GM12878 (cell line): Measurements from ENCODE around the gene PSMD14. TPM values are rescaled to one million over a fixed set of nuclear protein-coding genes. Genes with fewer than 3 reads are reported as not detected.

Source experiments
- ATAC-seq: fragments of 200-7000 bp; cut with Tn5 transposase; 3 replicates; pipeline ENCODE4 v1.9.1; 2020; ENCODE audit warnings: mild to moderate bottlenecking, moderate library complexity
- BruUV-seq: library from RNA; stranded (reverse); fragments of 400-500 nt; replicated peaks from 2 replicates; lab custom pipeline; 2021; lab: Mats Ljungman, UMichigan
- CTCF ChIA-PET: fragments of 300-600 bp; sonication (Branson Sonifier 250); formaldehyde crosslinking; extraction: SDS; loops from one replicate; lab custom pipeline; 2021; ENCODE audit warnings: inconsistent platforms; lab: Yijun Ruan, JAX
- POLR2A ChIA-PET: fragments of 350-600 bp; formaldehyde crosslinking; extraction: SDS; loops from one replicate; lab custom pipeline; 2021; ENCODE audit warnings: inconsistent platforms; lab: Charles Lee
- RAD21 ChIA-PET: fragments of 300-600 bp; sonication (Branson Sonifier 250); formaldehyde crosslinking; loops from one replicate; lab custom pipeline; 2023; ENCODE audit warnings: antibody characterized with exemption; ENCODE audit not compliant: unreplicated experiment; lab: Charles Lee
- SMC1A ChIA-PET: fragments of 300-600 bp; sonication (Branson Sonifier 250); formaldehyde crosslinking; loops from one replicate; lab custom pipeline; 2023; ENCODE audit not compliant: unreplicated experiment, uncharacterized antibody; lab: Charles Lee
- DNase-seq: peaks from one replicate; pipeline ENCODE4 v3.0.0-alpha.2; 2011; ENCODE audit warnings: low read depth, low spot score
- FAIRE-seq: peaks from 3 replicates; lab custom pipeline; 2011; peaks lifted over from hg19 to GRCh38; lab: Jason Lieb, UNC
- H2AFZ ChIP-seq: 2 replicates; pipeline ENCODE4 v1.6.0; 2011; ENCODE audit warnings: low read depth, low read length, control low read depth; ENCODE audit not compliant: control insufficient read depth
- H3K27ac ChIP-seq: 2 replicates; pipeline ENCODE4 v1.5.1; 2011; ENCODE audit warnings: control low read depth; ENCODE audit not compliant: control insufficient read depth, insufficient read depth
- H3K27me3 ChIP-seq, 2 experiments: replicated peaks in 1 of 2; 2 replicates each; pipeline versions ENCODE4 v1.6.0 to v1.6.1; 2011; ENCODE audit warnings: low read length in 1 of 2; ENCODE audit not compliant: control insufficient read depth in 2 of 2, insufficient read depth in 2 of 2
- H3K36me3 ChIP-seq, 2 experiments: 2 replicates each; pipeline ENCODE4 v1.5.1; 2011; ENCODE audit warnings: low read length in 1 of 2; ENCODE audit not compliant: control insufficient read depth in 2 of 2, insufficient read depth in 2 of 2
- H3K4me1 ChIP-seq: 2 replicates; pipeline ENCODE4 v1.6.1; 2011; ENCODE audit warnings: mild to moderate bottlenecking, low read length, moderate library complexity, mixed read lengths; ENCODE audit not compliant: control insufficient read depth, insufficient read depth
- H3K4me2 ChIP-seq: 2 replicates; pipeline ENCODE4 v1.6.0; 2011; ENCODE audit warnings: control low read depth; ENCODE audit not compliant: control insufficient read depth, insufficient read depth
- H3K4me3 ChIP-seq: fragments of 200-600 bp; sonication (generic); 2 replicates; pipeline ENCODE4 v1.5.1; 2016
- H3K79me2 ChIP-seq: 2 replicates; pipeline ENCODE4 v1.6.0; 2011; ENCODE audit warnings: low read length; ENCODE audit not compliant: control insufficient read depth, insufficient read depth
- H3K9ac ChIP-seq: 2 replicates; pipeline ENCODE4 v1.8.0; 2011; ENCODE audit warnings: low read length, control low read depth, mixed read lengths; ENCODE audit not compliant: control insufficient read depth, insufficient read depth
- H3K9me3 ChIP-seq: replicated peaks from 3 replicates; pipeline ENCODE4 v1.5.1; 2011; ENCODE audit warnings: mild to moderate bottlenecking, low read length; ENCODE audit not compliant: control insufficient read depth, insufficient read depth
- H4K20me1 ChIP-seq: 2 replicates; pipeline ENCODE4 v1.6.0; 2011; ENCODE audit not compliant: control insufficient read depth, insufficient read depth
- CHD4 ChIP-seq: fragments of 200-600 bp; sonication (generic); IDR thresholded peaks from 2 replicates; pipeline ENCODE4 v1.6.1; 2016; ENCODE audit warnings: mild to moderate bottlenecking
- CREM ChIP-seq: IDR thresholded peaks from 2 replicates; pipeline ENCODE4 v1.6.1; 2014; ENCODE audit warnings: antibody characterized with exemption, low read depth
- ESRRA ChIP-seq: IDR thresholded peaks from 2 replicates; pipeline ENCODE4 v1.6.1; 2012; ENCODE audit warnings: mild to moderate bottlenecking, low read length, improper control_type of control experiment
- KAT2A ChIP-seq: conservative IDR thresholded peaks from 2 replicates; pipeline ENCODE4 v1.6.1; 2011; ENCODE audit warnings: low read depth, low read length; ENCODE audit not compliant: control insufficient read depth
- MYC ChIP-seq: IDR thresholded peaks from 2 replicates; pipeline ENCODE4 v1.6.1; 2011; ENCODE audit warnings: mild to moderate bottlenecking, low read length, moderate library complexity, inconsistent platforms; ENCODE audit not compliant: insufficient read depth, insufficient replicate concordance, insufficient read length, severe bottlenecking
- NFYB ChIP-seq: IDR thresholded peaks from 2 replicates; pipeline ENCODE4 v1.6.1; 2011; ENCODE audit warnings: low read depth, mild to moderate bottlenecking, low read length, improper control_type of control experiment, moderate library complexity; ENCODE audit not compliant: insufficient read depth
- NR2C2 ChIP-seq: IDR thresholded peaks from 2 replicates; pipeline ENCODE4 v1.6.1; 2011; ENCODE audit warnings: borderline replicate concordance, low read depth; ENCODE audit not compliant: control insufficient read depth, insufficient read length
- NR2F1 ChIP-seq: fragments of 450-650 bp; conservative IDR thresholded peaks from 2 replicates; pipeline ENCODE4 v1.6.1; 2017; ENCODE audit warnings: mild to moderate bottlenecking
- PKNOX1 ChIP-seq: fragments of 450-650 bp; IDR thresholded peaks from 2 replicates; pipeline ENCODE4 v1.6.1; 2016; ENCODE audit warnings: mild to moderate bottlenecking
- POLR2A ChIP-seq: IDR thresholded peaks from 2 replicates; pipeline ENCODE4 v1.6.1; 2011; ENCODE audit warnings: low read depth, mild to moderate bottlenecking, low read length
- POLR2AphosphoS2 ChIP-seq: IDR thresholded peaks from 2 replicates; pipeline ENCODE4 v1.6.1; 2011; ENCODE audit warnings: low read depth, mild to moderate bottlenecking, low read length, improper control_type of control experiment, moderate library complexity
- SIN3A ChIP-seq: IDR thresholded peaks from 2 replicates; pipeline ENCODE4 v1.6.1; 2012; ENCODE audit warnings: low read depth, low read length, improper control_type of control experiment
- ZBTB11 ChIP-seq: fragments of 450-650 bp; formaldehyde crosslinking; IDR thresholded peaks from 2 replicates; pipeline ENCODE4 v1.5.0; 2022; ENCODE audit warnings: mild to moderate bottlenecking, missing genetic modification characterization
- ZNF207 ChIP-seq: fragments of 450-650 bp; IDR thresholded peaks from 2 replicates; pipeline ENCODE4 v1.6.1; 2014; ENCODE audit warnings: antibody characterized with exemption, mild to moderate bottlenecking, borderline replicate concordance
- WGBS: methylation state at CpG from one replicate; pipeline ENCODE4 v1.1.6; 2016; ENCODE audit warnings: low lambda C conversion rate; ENCODE audit not compliant: insufficient replicate concordance, insufficient coverage; ENCODE audit errors: missing lambda C conversion rate; 5-methylcytosine and 5-hydroxymethylcytosine counted together
- in situ Hi-C: fragments of 300-500 bp; cut with MboI; formaldehyde crosslinking; loops from 9 replicates; pipeline ENCODE4 v1.14.3; 2018; ENCODE audit warnings: mixed read lengths
- intact Hi-C: fragments of 100-400 bp; cut with micrococcal nuclease; formaldehyde crosslinking; loops from one replicate; pipeline ENCODE4 v1.14.2; 2022; ENCODE audit not compliant: unreplicated experiment
- polyA plus RNA-seq, 11 experiments: library from polyadenylated mRNA; depleted of rRNA in 4 of 11; unstranded in 6 of 11; stranded (reverse) in 5 of 11; fragments of >200 nt; fragmentation: Nextera tagmentation in 4 of 11; fragmentation: Illumina TruSeq in 1 of 11; extraction: Ambion mirVana in 4 of 11; extraction: Trizol in 1 of 11; gene quantifications; 1 replicate in 1 of 11; 2 replicates in 10 of 11; pipeline versions ENCODE4 v1.2.1 to v1.2.3, GENCODE V29; 2011 to 2016; ENCODE audit warnings: inconsistent platforms in 2 of 11, missing spikeins in 2 of 11, low read depth in 1 of 11
- total RNA-seq, 4 experiments: library from RNA; depleted of rRNA in 3 of 4; stranded (reverse); fragments of >200 nt in 3 of 4; fragmentation: Illumina TruSeq in 1 of 4; extraction: Trizol in 1 of 4; gene quantifications; 2 replicates each; pipeline versions ENCODE4 v1.2.1 to v1.2.3, GENCODE V29; 2013 to 2021

Gene PSMD14
- total and polyA plus RNA-seq, 10 of the 15 experiments (the other 5 are each of a cell fraction or from before 2014, with no cell fraction given): 70.5 to 253 (median 127) TPM

- intact Hi-C loops: no loop called here
- Histone ChIP-seq H3K27ac (no peak overlapping the region), H4K20me1 (no peaks in the 10 kb centered on the region), H3K79me2 (peaks cover 17% of the 10 kb centered on the region), H3K36me3 (peaks cover 0 to 14% of the 10 kb centered on the region in 2 experiments), H3K9ac (no peak overlapping the region), H2AFZ (no peak overlapping the region), H3K4me3 (no peak overlapping the region), H3K9me3 (peaks cover 10% of the 10 kb centered on the region), H3K4me2 (no peak overlapping the region), H3K4me1 (no peaks in the 10 kb centered on the region; the same call in 1 of the 2 replicates), H3K27me3 (no peaks in the 10 kb centered on the region)
- ChIA-PET POLR2A (no interaction called here), RAD21 (no interaction called here), CTCF (interaction anchor here (0.8 to 1.2 kb wide), 2 partner anchors 9 to 14 kb away, joined by 3 to 4 read pairs; no protein-coding TSS in a partner anchor), SMC1A (interaction anchor here (0.7 to 1.3 kb wide), 6 partner anchors 10 to 698 kb away, joined by 3 to 5 read pairs (median 4); no protein-coding TSS in a partner anchor)
- TF ChIP-seq NR2F1: no peak
- no peak for TF ChIP-seq NR2C2
- TF ChIP-seq ESRRA: no peak
- no peak for TF ChIP-seq POLR2A
- no peak for FAIRE-seq
- in situ Hi-C loops: no loop called here
- ATAC-seq: no peak
- 100% methylated on average over 2 of the region's 2 CpGs for WGBS
- no peak for DNase-seq
- BruUV-seq: no TSS peak
Observed at GRCh38 chr2:161362568-161363166, 54.4 kb downstream of the PSMD14 start.

GRCh38 chr2:161367675-161368074 lies 59.5 kb downstream of the PSMD14 start:
- Histone ChIP-seq H3K4me2 (no peak overlapping the region), H2AFZ (no peak overlapping the region), H3K79me2 (peaks cover 16% of the 10 kb centered on the region), H3K27me3 (no peaks in the 10 kb centered on the region), H4K20me1 (no peaks in the 10 kb centered on the region), H3K4me3 (no peak overlapping the region), H3K9ac (no peak overlapping the region), H3K9me3 (peaks cover 5% of the 10 kb centered on the region), H3K36me3 (peaks cover 0 to 12% of the 10 kb centered on the region in 2 experiments; a peak in 2 of 4 replicates), H3K4me1 (no peaks in the 10 kb centered on the region; the same call in 1 of the 2 replicates), H3K27ac (no peak overlapping the region)
- intact Hi-C loops (no loop called here), in situ Hi-C loops (no loop called here)
- FAIRE-seq (no peak), DNase-seq (no peak), ATAC-seq (no peak)
- BruUV-seq: no TSS peak
- ChIA-PET CTCF (no interaction called here), POLR2A (no interaction called here), RAD21 (no interaction called here), SMC1A (no interaction called here)
- WGBS: 100% methylated on average over 3 of the region's 3 CpGs
- TF ChIP-seq CHD4: no peak
- TF ChIP-seq NFYB: no peak
- TF ChIP-seq SIN3A: no peak
- no peak for TF ChIP-seq MYC
- TF ChIP-seq PKNOX1: no peak
- no peak for TF ChIP-seq ZBTB11 (CRISPR knock-in tag)
- TF ChIP-seq CREM: no peak
- TF ChIP-seq POLR2AphosphoS2: no peak
- no peak for TF ChIP-seq KAT2A
- TF ChIP-seq ZNF207: no peak
